K562 (cell line): ENCODE data around the gene GAPVD1. TPM values are rescaled to one million over a fixed set of nuclear protein-coding genes. Genes with fewer than 3 reads are reported as not detected.

Experiments used
- ATAC-seq: fragments of 200-7000 bp; cut with Tn5 transposase; 3 replicates; pipeline ENCODE4 v1.9.1; 2020; ENCODE audit warnings: moderate library complexity
- BruUV-seq: library from RNA; stranded (reverse); fragments of 400-500 nt; replicated peaks from 2 replicates; lab custom pipeline; 2021; lab: Mats Ljungman, UMichigan
- CTCF ChIA-PET: fragments of 300-600 bp; formaldehyde crosslinking; extraction: SDS; loops from one replicate; lab custom pipeline; 2021; ENCODE audit warnings: low intra/inter-chr PET ratio; lab: Yijun Ruan, JAX
- POLR2A ChIA-PET: fragments of 300-600, 350-650 bp; sonication (Branson Sonifier 250); formaldehyde crosslinking; extraction: SDS; loops from one replicate; lab custom pipeline; 2021; ENCODE audit warnings: antibody characterized with exemption, inconsistent platforms; lab: Yijun Ruan, JAX
- DNase-seq, 4 experiments: peaks; one replicate each; pipeline versions ENCODE4 v3.0.0 to v3.0.0-alpha.2; 2011 to 2018; ENCODE audit warnings: low spot score in 3 of 4, mixed read lengths in 3 of 4; ENCODE audit errors: extremely low read depth in 1 of 4
- FAIRE-seq: peaks from 2 replicates; lab custom pipeline; 2011; peaks lifted over from hg19 to GRCh38; lab: Jason Lieb, UNC
- H2AFZ ChIP-seq: 2 replicates; pipeline ENCODE4 v1.6.0; 2011; ENCODE audit warnings: low read depth, low read length, control low read depth, inconsistent platforms
- H3K27ac ChIP-seq: fragments of 200-600 bp; 3 replicates; pipeline ENCODE4 v1.8.0; 2011; ENCODE audit warnings: low read depth, mild to moderate bottlenecking, control low read depth, inconsistent platforms, low read length, moderate library complexity, mixed read lengths; ENCODE audit errors: extremely low read depth
- H3K27me3 ChIP-seq, 2 experiments: fragments of 300-600 bp in 1 of 2; 2 replicates in 1 of 2; 3 replicates in 1 of 2; pipeline versions ENCODE4 v1.6.0 to v1.8.0; 2011; ENCODE audit warnings: inconsistent platforms in 2 of 2, low read length in 2 of 2, mild to moderate bottlenecking in 1 of 2, mixed read lengths in 1 of 2, moderate library complexity in 1 of 2; ENCODE audit not compliant: control insufficient read depth in 2 of 2, insufficient read depth in 2 of 2
- H3K36me3 ChIP-seq: fragments of 300-600 bp; 3 replicates; pipeline ENCODE4 v1.8.0; 2011; ENCODE audit warnings: mild to moderate bottlenecking, low read length, inconsistent platforms; ENCODE audit not compliant: control insufficient read depth, insufficient read depth
- H3K4me1 ChIP-seq, 2 experiments: fragments of 200-600 bp in 1 of 2; replicated peaks in 1 of 2; 2 replicates in 1 of 2; 3 replicates in 1 of 2; pipeline versions ENCODE4 v1.5.1 to v1.8.0; 2011; ENCODE audit warnings: inconsistent platforms in 2 of 2, low read length in 2 of 2, mild to moderate bottlenecking in 1 of 2, mixed read lengths in 1 of 2, moderate library complexity in 1 of 2; ENCODE audit not compliant: control insufficient read depth in 2 of 2, insufficient read depth in 2 of 2
- H3K4me2 ChIP-seq: 2 replicates; pipeline ENCODE4 v1.6.1; 2011; ENCODE audit warnings: low read length, control low read depth, inconsistent platforms, mixed read lengths; ENCODE audit not compliant: insufficient read depth
- H3K4me3 ChIP-seq: fragments of 200-600 bp; sonication (generic), shearing (Covaris generic); 2 replicates; pipeline ENCODE4 v1.5.1; 2016; ENCODE audit warnings: control low read depth, inconsistent platforms
- H3K79me2 ChIP-seq: fragments of 200-600 bp; 3 replicates; pipeline ENCODE4 v1.8.0; 2011; ENCODE audit warnings: low read length, inconsistent platforms; ENCODE audit not compliant: control insufficient read depth, insufficient read depth
- H3K9ac ChIP-seq, 2 experiments: 2 replicates each; pipeline versions ENCODE4 v1.6.0 to v1.6.1; 2011; ENCODE audit warnings: low read depth in 2 of 2, low read length in 2 of 2, control low read depth in 1 of 2, inconsistent platforms in 1 of 2, mild to moderate bottlenecking in 1 of 2, mixed read lengths in 1 of 2; ENCODE audit not compliant: insufficient read depth in 1 of 2
- H3K9me1 ChIP-seq: one replicate; pipeline ENCODE4 v1.6.0; 2011; ENCODE audit warnings: inconsistent platforms, mild to moderate bottlenecking, low read length, moderate library complexity; ENCODE audit not compliant: control insufficient read depth, insufficient read depth
- H3K9me3 ChIP-seq: replicated peaks from 2 replicates; pipeline ENCODE4 v1.5.1; 2011; ENCODE audit warnings: low read depth, low read length, inconsistent platforms; ENCODE audit not compliant: control insufficient read depth, insufficient read depth
- H4K20me1 ChIP-seq: replicated peaks from 2 replicates; pipeline ENCODE4 v1.6.1; 2011; ENCODE audit warnings: low read length, inconsistent platforms, mixed read lengths; ENCODE audit not compliant: control insufficient read depth, insufficient read depth
- BDP1 ChIP-seq: IDR thresholded peaks from 3 replicates; pipeline ENCODE4 v1.6.1; 2011; ENCODE audit not compliant: insufficient read length, insufficient read depth
- ZNF24 ChIP-seq: fragments of 450-650 bp; IDR thresholded peaks from 2 replicates; pipeline ENCODE4 v1.6.1; 2016
- ZNF431 ChIP-seq: sonication (generic); formaldehyde crosslinking; IDR thresholded peaks from 2 replicates; pipeline ENCODE4 v1.8.0; 2022; ENCODE audit warnings: mild to moderate bottlenecking, missing genetic modification reagents
- WGBS: fragments of 100-300 bp; shearing (Covaris generic); methylation state at CpG from one replicate; pipeline ENCODE4 v1.1.6; 2016; ENCODE audit warnings: low coverage, mixed read lengths; ENCODE audit not compliant: insufficient coverage; ENCODE audit errors: missing lambda C conversion rate; 5-methylcytosine and 5-hydroxymethylcytosine counted together
- in situ Hi-C: fragments of 300-500 bp; cut with MboI; formaldehyde crosslinking; loops from 4 replicates; pipeline ENCODE4 v1.15.0; 2018; ENCODE audit warnings: inconsistent platforms, mixed read lengths
- intact Hi-C: fragments of 100-400 bp; cut with micrococcal nuclease; formaldehyde crosslinking; loops from 2 replicates; pipeline ENCODE4 v1.14.2; 2022
- polyA plus RNA-seq, 8 experiments: library from polyadenylated mRNA; depleted of rRNA in 4 of 8; stranded (reverse) in 5 of 8; unstranded in 3 of 8; fragments of >200 nt; fragmentation: Nextera tagmentation in 2 of 8; fragmentation: Illumina TruSeq in 1 of 8; extraction: Ambion mirVana in 2 of 8; extraction: Trizol in 1 of 8; gene quantifications; 2 replicates each; pipeline versions ENCODE4 v1.2.1 to v1.2.3, GENCODE V29; 2011 to 2014; ENCODE audit warnings: inconsistent platforms in 1 of 8, missing spikeins in 1 of 8
- small RNA-seq: library from RNA; depleted of rRNA; stranded (forward); fragments of <200 nt; gene quantifications from one replicate; pipeline ENCODE3, GENCODE V24; 2014
- total RNA-seq, 7 experiments: library from RNA; depleted of rRNA in 6 of 7; stranded (reverse); fragments of >200 nt in 6 of 7; fragmentation: Illumina TruSeq in 2 of 7; extraction: Trizol in 2 of 7; gene quantifications; 2 replicates each; pipeline versions ENCODE4 v1.2.1 to v1.2.3, GENCODE V29; 2011 to 2021; ENCODE audit warnings: low replicate concordance in 1 of 7

Gene GAPVD1
- total and polyA plus RNA-seq, 9 of the 15 experiments (the other 6 are each of a cell fraction or from before 2014, with no cell fraction given) = 9.5 to 66.1 (median 45.5) TPM

- H3K4me3 ChIP-seq = no peak overlapping the region
- H3K27ac ChIP-seq = no peak overlapping the region
- 50% methylated on average over 8 of the region's 8 CpGs for WGBS
- BruUV-seq = no TSS peak
- intact Hi-C loops = no loop called here
- POLR2A ChIA-PET = interaction anchor here (0.6 kb wide), 2 partner anchors 52 to 398 kb away, joined by 3 read pairs; no protein-coding TSS in a partner anchor
- DNase-seq (no peak), ATAC-seq (no peak), FAIRE-seq (no peak)
- in situ Hi-C loops = no loop called here
- no peak overlapping the region; a peak in 1 of 4 replicates for H3K9ac ChIP-seq
- no peaks in the 10 kb centered on the region for H3K9me3 ChIP-seq
- no peaks in the 10 kb centered on the region for H4K20me1 ChIP-seq
- TF ChIP-seq ZNF24 = peak; percentile 92
- TF ChIP-seq BDP1 = no peak
- no peak for TF ChIP-seq ZNF431
- H3K79me2 ChIP-seq = no peaks in the 10 kb centered on the region
- peaks cover 0 to 11% of the 10 kb centered on the region in 2 experiments; a peak in 3 of 5 replicates for H3K4me1 ChIP-seq
- no peak overlapping the region for H2AFZ ChIP-seq
- CTCF ChIA-PET = no interaction called here
- no peak overlapping the region for H3K4me2 ChIP-seq
- no peaks in the 10 kb centered on the region for H3K9me1 ChIP-seq
- no peaks in the 10 kb centered on the region for H3K36me3 ChIP-seq
- H3K27me3 ChIP-seq = no peaks in the 10 kb centered on the region
Measured at GRCh38 chr9:125416517-125416916, 154.9 kb downstream of the GAPVD1 start.

Small RNA genes within 50 kb of the gene (small RNA-seq; reads per million reads assigned to genes)
- gene AL354710.1 (not detected), gene RNU6-1020P (not detected)

Other genes starting within 250 kb of the GAPVD1 start
- 2.3 and 4.0 TPM in 2 replicates for gene SCAI, start 118.3 kb upstream of the GAPVD1 start, total RNA-seq (2014; rRNA removed)
- 9.7 and 11.4 TPM in 2 replicates for gene SCAI, start 118.3 kb upstream of the GAPVD1 start, total RNA-seq (2014; rRNA removed; fragmentation: Illumina TruSeq; extraction: Trizol)
- gene SCAI, start 118.3 kb upstream of the GAPVD1 start, total RNA-seq (2015; rRNA removed; fragmentation: Illumina TruSeq; extraction: Trizol) = 6.2 and 7.0 TPM in 2 replicates
- gene SCAI, start 118.3 kb upstream of the GAPVD1 start, total RNA-seq (2021) = 6.9 and 9.4 TPM in 2 replicates
- gene SCAI, start 118.3 kb upstream of the GAPVD1 start, polyA plus RNA-seq (2011; rRNA removed) = 12.4 and 15.0 TPM in 2 replicates
- gene SCAI, start 118.3 kb upstream of the GAPVD1 start, polyA plus RNA-seq (2014; fragmentation: Illumina TruSeq; extraction: Trizol) = 3.1 and 4.1 TPM in 2 replicates
- gene SCAI, start 118.3 kb upstream of the GAPVD1 start, polyA plus RNA-seq (2014; fragmentation: Nextera tagmentation; extraction: Ambion mirVana) = under 1 TPM; 0.70 to 0.84 TPM
- gene SCAI, start 118.3 kb upstream of the GAPVD1 start, polyA plus RNA-seq (2014; rRNA removed) = 4.2 TPM in 2 replicates
- 18.8 and 23.1 TPM in 2 replicates for gene PPP6C, start 72.0 kb upstream of the GAPVD1 start, total RNA-seq (2014; rRNA removed)
- gene PPP6C, start 72.0 kb upstream of the GAPVD1 start, total RNA-seq (2014; rRNA removed; fragmentation: Illumina TruSeq; extraction: Trizol) = 41.0 and 48.5 TPM in 2 replicates
- 33.7 and 36.5 TPM in 2 replicates for gene PPP6C, start 72.0 kb upstream of the GAPVD1 start, total RNA-seq (2015; rRNA removed; fragmentation: Illumina TruSeq; extraction: Trizol)
- gene PPP6C, start 72.0 kb upstream of the GAPVD1 start, total RNA-seq (2021) = 41.5 and 44.8 TPM in 2 replicates
- gene PPP6C, start 72.0 kb upstream of the GAPVD1 start, polyA plus RNA-seq (2011; rRNA removed) = 27.4 and 44.8 TPM in 2 replicates
- gene PPP6C, start 72.0 kb upstream of the GAPVD1 start, polyA plus RNA-seq (2014; fragmentation: Illumina TruSeq; extraction: Trizol) = 36.0 and 40.9 TPM in 2 replicates
- gene PPP6C, start 72.0 kb upstream of the GAPVD1 start, polyA plus RNA-seq (2014; fragmentation: Nextera tagmentation; extraction: Ambion mirVana) = 10 to 100 TPM; 35.0 to 38.3 TPM
- gene PPP6C, start 72.0 kb upstream of the GAPVD1 start, polyA plus RNA-seq (2014; rRNA removed) = 25.4 and 30.0 TPM in 2 replicates
- gene RABEPK, start 61.3 kb upstream of the GAPVD1 start, total RNA-seq (2014; rRNA removed) = 38.3 and 52.9 TPM in 2 replicates
- 46.6 and 50.3 TPM in 2 replicates for gene RABEPK, start 61.3 kb upstream of the GAPVD1 start, total RNA-seq (2014; rRNA removed; fragmentation: Illumina TruSeq; extraction: Trizol)
- 47.5 and 49.4 TPM in 2 replicates for gene RABEPK, start 61.3 kb upstream of the GAPVD1 start, total RNA-seq (2015; rRNA removed; fragmentation: Illumina TruSeq; extraction: Trizol)
- gene RABEPK, start 61.3 kb upstream of the GAPVD1 start, total RNA-seq (2021) = 47.4 and 51.5 TPM in 2 replicates
- gene RABEPK, start 61.3 kb upstream of the GAPVD1 start, polyA plus RNA-seq (2011; rRNA removed) = 68.2 and 68.4 TPM in 2 replicates
- gene RABEPK, start 61.3 kb upstream of the GAPVD1 start, polyA plus RNA-seq (2014; fragmentation: Illumina TruSeq; extraction: Trizol) = 52.7 and 59.3 TPM in 2 replicates
- gene RABEPK, start 61.3 kb upstream of the GAPVD1 start, polyA plus RNA-seq (2014; fragmentation: Nextera tagmentation; extraction: Ambion mirVana) = 100 to 1,000 TPM in 1 of 2 experiments, 10 to 100 TPM in 1; 81.5 to 113 TPM
- gene RABEPK, start 61.3 kb upstream of the GAPVD1 start, polyA plus RNA-seq (2014; rRNA removed) = 52.8 and 54.2 TPM in 2 replicates
- 96.5 and 110 TPM in 2 replicates for gene HSPA5, start 20.5 kb upstream of the GAPVD1 start, total RNA-seq (2014; rRNA removed)
- gene HSPA5, start 20.5 kb upstream of the GAPVD1 start, total RNA-seq (2014; rRNA removed; fragmentation: Illumina TruSeq; extraction: Trizol) = 64.8 and 71.7 TPM in 2 replicates
- 54.3 and 55.1 TPM in 2 replicates for gene HSPA5, start 20.5 kb upstream of the GAPVD1 start, total RNA-seq (2015; rRNA removed; fragmentation: Illumina TruSeq; extraction: Trizol)
- gene HSPA5, start 20.5 kb upstream of the GAPVD1 start, total RNA-seq (2021) = 215 and 223 TPM in 2 replicates
- 124 and 160 TPM in 2 replicates for gene HSPA5, start 20.5 kb upstream of the GAPVD1 start, polyA plus RNA-seq (2011; rRNA removed)
- 222 and 265 TPM in 2 replicates for gene HSPA5, start 20.5 kb upstream of the GAPVD1 start, polyA plus RNA-seq (2014; fragmentation: Illumina TruSeq; extraction: Trizol)
- gene HSPA5, start 20.5 kb upstream of the GAPVD1 start, polyA plus RNA-seq (2014; fragmentation: Nextera tagmentation; extraction: Ambion mirVana) = 100 to 1,000 TPM in 1 of 2 experiments, 10 to 100 TPM in 1; 48.0 to 113 TPM
- 156 and 169 TPM in 2 replicates for gene HSPA5, start 20.5 kb upstream of the GAPVD1 start, polyA plus RNA-seq (2014; rRNA removed)